ENCODE measurements around the gene COX7A2. TPM values are rescaled to one million over a fixed set of nuclear protein-coding genes. Genes with fewer than 3 reads are reported as not detected.

COX7A2 gene
- total RNA-seq, 6 donors from 2014 or later, result 38.8 to 309 (median 181) TPM

DNA sequence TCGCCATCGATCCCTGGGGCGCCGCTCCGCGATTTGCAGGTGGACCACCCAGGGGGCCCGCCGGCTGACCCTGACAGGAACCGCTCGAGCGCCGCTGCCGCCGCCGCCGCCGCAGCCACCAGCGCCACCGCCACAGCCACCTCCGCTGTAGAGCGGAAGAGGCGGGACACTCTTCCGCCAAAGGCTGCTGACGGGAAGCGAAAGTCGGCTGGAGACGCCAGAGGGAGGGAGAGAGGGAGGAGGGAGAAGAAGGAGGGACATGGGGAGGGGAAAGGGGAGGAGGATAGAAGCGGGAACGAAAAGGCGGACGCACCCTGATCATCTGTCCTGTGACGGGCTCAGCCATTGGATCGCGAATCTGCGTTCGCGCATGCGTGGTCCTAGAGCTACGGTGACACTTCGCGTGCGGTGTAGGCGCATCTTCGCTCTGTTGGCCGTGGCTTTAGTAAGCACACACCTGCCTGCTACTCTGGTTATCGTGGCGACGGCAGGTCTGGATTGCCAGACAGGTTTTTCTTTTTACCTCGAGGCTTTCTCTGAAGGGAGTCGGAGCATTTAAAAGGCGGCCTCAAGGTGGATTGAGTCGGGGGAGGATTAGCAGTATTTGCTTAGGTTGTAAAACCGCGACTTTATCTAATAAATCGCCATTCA, 41.2 kb upstream of the COX7A2 start, which contains the start of gene TMEM30A:
TMEM30A (minus strand) TSS at position 161 of the 651 bp plus-strand sequence; CDS start at position 7, 154 bp downstream.
- Histone ChIP-seq H3K9me3 (no peaks in the 10 kb centered on the region), H3K27me3 (no peaks in the 10 kb centered on the region), H3K4me3 (peak within 1 kb of the TSS; percentile 70 to 93 (median 85)), H3K36me3 (no peaks in the 10 kb centered on the region), H3K27ac (peak within 1 kb of the TSS; percentile 91 to 94 (median 92)), H3K4me1 (peaks cover 38 to 46% (median 41%) of the 10 kb centered on the region in 4 donors)
- TF ChIP-seq POLR2A (IDR thresholded peaks at IDR 0.05) (peak in 3 of 4 donors; percentile 67 to 97 (median 91)), EP300 (IDR thresholded peaks at IDR 0.05) (peak in 2 of 4 donors; percentile 55 to 86), POLR2AphosphoS5 (IDR thresholded peaks at IDR 0.05) (peak; percentile 98 to 99)
- TF ChIP-seq, protein P1, sequence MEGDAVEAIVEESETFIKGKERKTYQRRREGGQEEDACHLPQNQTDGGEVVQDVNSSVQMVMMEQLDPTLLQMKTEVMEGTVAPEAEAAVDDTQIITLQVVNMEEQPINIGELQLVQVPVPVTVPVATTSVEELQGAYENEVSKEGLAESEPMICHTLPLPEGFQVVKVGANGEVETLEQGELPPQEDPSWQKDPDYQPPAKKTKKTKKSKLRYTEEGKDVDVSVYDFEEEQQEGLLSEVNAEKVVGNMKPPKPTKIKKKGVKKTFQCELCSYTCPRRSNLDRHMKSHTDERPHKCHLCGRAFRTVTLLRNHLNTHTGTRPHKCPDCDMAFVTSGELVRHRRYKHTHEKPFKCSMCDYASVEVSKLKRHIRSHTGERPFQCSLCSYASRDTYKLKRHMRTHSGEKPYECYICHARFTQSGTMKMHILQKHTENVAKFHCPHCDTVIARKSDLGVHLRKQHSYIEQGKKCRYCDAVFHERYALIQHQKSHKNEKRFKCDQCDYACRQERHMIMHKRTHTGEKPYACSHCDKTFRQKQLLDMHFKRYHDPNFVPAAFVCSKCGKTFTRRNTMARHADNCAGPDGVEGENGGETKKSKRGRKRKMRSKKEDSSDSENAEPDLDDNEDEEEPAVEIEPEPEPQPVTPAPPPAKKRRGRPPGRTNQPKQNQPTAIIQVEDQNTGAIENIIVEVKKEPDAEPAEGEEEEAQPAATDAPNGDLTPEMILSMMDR (IDR thresholded peaks at IDR 0.05), result peak in 2 of 6 experiments; percentile 11 to 30
- ATAC-seq (ENCODE audit: low FRiP score in 2 of 2) (peak; percentile 99 to 100), DNase-seq (peak; percentile 95 to 98)
- WGBS, 2 donors, result 0 to 2% methylated on average over 39 to 47 of the region's 55 CpGs

GRCh38 chr6:75283907-75284631, 40.5 kb upstream of the COX7A2 start:
- peak in 1 of 2 donors; percentile 25 for DNase-seq
- Histone ChIP-seq H3K9me3 (no peaks in the 10 kb centered on the region), H3K27me3 (no peaks in the 10 kb centered on the region), H3K36me3 (no peaks in the 10 kb centered on the region), H3K4me1 (peaks cover 45 to 53% (median 47%) of the 10 kb centered on the region in 4 donors), H3K4me3 (peak overlapping the region; percentile 70 to 93 (median 85)), H3K27ac (peak overlapping the region; percentile 91 to 94 (median 92))
- 0% methylated on average over 33 to 34 of the region's 36 CpGs for WGBS, 2 donors
- no peak for TF ChIP-seq POLR2A (IDR thresholded peaks at IDR 0.05)
- TF ChIP-seq, protein P1 (IDR thresholded peaks at IDR 0.05), result no peak
- no peak for TF ChIP-seq POLR2AphosphoS5 (IDR thresholded peaks at IDR 0.05)
- no peak for TF ChIP-seq EP300 (IDR thresholded peaks at IDR 0.05)
- ATAC-seq (ENCODE audit: low FRiP score in 2 of 2), result peak; percentile 35 to 53

GRCh38 chr6:75282706-75283105, 39.1 kb upstream of the COX7A2 start:
- Histone ChIP-seq H3K9me3 (no peaks in the 10 kb centered on the region), H3K27me3 (no peaks in the 10 kb centered on the region), H3K36me3 (no peaks in the 10 kb centered on the region), H3K4me3 (peak overlapping the region in 3 of 4 donors; percentile 70 to 93 (median 80)), H3K27ac (peak overlapping the region in 2 of 4 donors; percentile 20 to 93), H3K4me1 (peaks cover 54 to 66% (median 58%) of the 10 kb centered on the region in 4 donors)
- 55 to 59% methylated on average over 2 of the region's 2 CpGs for WGBS, 2 donors
- ATAC-seq (ENCODE audit: low FRiP score in 2 of 2), result no peak
- no peak for DNase-seq
- TF ChIP-seq POLR2A (IDR thresholded peaks at IDR 0.05) (no peak), EP300 (IDR thresholded peaks at IDR 0.05) (no peak), POLR2AphosphoS5 (IDR thresholded peaks at IDR 0.05) (no peak)
- TF ChIP-seq, protein P1 (IDR thresholded peaks at IDR 0.05), result no peak

DNA sequence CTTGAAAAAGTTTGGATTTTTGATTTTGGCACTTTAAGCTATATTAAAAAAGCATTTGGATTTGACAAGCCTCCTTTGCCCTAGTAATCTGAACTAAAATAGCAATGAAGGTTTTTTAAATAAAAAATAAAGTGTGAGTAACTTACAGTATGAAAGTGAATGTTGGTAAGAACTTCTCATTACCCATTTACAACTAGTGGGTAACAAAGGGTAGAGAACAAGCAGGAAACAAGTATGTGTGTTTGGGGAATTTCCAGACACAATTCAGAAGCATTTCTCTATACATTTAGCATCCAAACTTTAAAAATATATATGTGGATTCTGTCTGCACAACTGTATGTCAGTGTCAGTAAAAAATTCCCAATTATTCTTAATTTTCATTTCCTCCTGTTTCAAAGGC, 38.1 kb upstream of the COX7A2 start:
- ATAC-seq (ENCODE audit: low FRiP score in 2 of 2), result no peak
- DNase-seq, result no peak
- Histone ChIP-seq H3K4me1 (peaks cover 55 to 72% (median 63%) of the 10 kb centered on the region in 4 donors), H3K27me3 (no peaks in the 10 kb centered on the region), H3K36me3 (no peaks in the 10 kb centered on the region), H3K4me3 (peak overlapping the region in 2 of 4 donors; percentile 80 to 93), H3K27ac (peak overlapping the region in 2 of 4 donors; percentile 20 to 93), H3K9me3 (no peaks in the 10 kb centered on the region)
- no peak for TF ChIP-seq EP300 (IDR thresholded peaks at IDR 0.05)
- TF ChIP-seq POLR2A (IDR thresholded peaks at IDR 0.05), result no peak
- TF ChIP-seq POLR2AphosphoS5 (IDR thresholded peaks at IDR 0.05), result no peak
- TF ChIP-seq, protein P1 (IDR thresholded peaks at IDR 0.05), result no peak
